Chondrocyte (in vitro differentiated cells): ENCODE data around the gene NPEPPS. TPM values are rescaled to one million over a fixed set of nuclear protein-coding genes. Genes with fewer than 3 reads are reported as not detected.

Experiments
- DNase-seq: peaks from one replicate; pipeline ENCODE4 v3.0.0; 2021; ENCODE audit warnings: mixed read lengths, low spot score
- H3K27ac Mint-ChIP-seq: one replicate; pipeline ENCODE4 v1.8.0; 2021; ENCODE audit warnings: mild to moderate bottlenecking, moderate library complexity, mixed read lengths; ENCODE audit not compliant: unreplicated experiment
- H3K27me3 Mint-ChIP-seq: 2 replicates; pipeline ENCODE4 v1.8.0; 2021; ENCODE audit warnings: low read depth, mixed read lengths
- H3K36me3 Mint-ChIP-seq: 2 replicates; pipeline ENCODE4 v1.8.0; 2021; ENCODE audit warnings: low read depth, mixed read lengths
- H3K4me1 Mint-ChIP-seq: 2 replicates; pipeline ENCODE4 v1.8.0; 2021; ENCODE audit warnings: low read depth, mild to moderate bottlenecking, mixed read lengths
- H3K4me3 Mint-ChIP-seq: one replicate; pipeline ENCODE4 v1.8.0; 2021; ENCODE audit warnings: mild to moderate bottlenecking, moderate library complexity, mixed read lengths; ENCODE audit not compliant: unreplicated experiment
- H3K9me3 Mint-ChIP-seq: 2 replicates; pipeline ENCODE4 v1.8.0; 2021; ENCODE audit warnings: low read depth, mixed read lengths
- total RNA-seq: library from RNA; stranded (reverse); gene quantifications from 3 replicates; pipeline ENCODE4 v1.2.1, GENCODE V29; 2021
- TF ChIP-seq, protein P1 (sequence below): fragments of 200-600 bp; sonication (generic); IDR thresholded peaks from 2 replicates; pipeline ENCODE4 v1.5.0; 2021; ENCODE audit warnings: antibody characterized with exemption, mild to moderate bottlenecking, moderate library complexity

Gene NPEPPS
- total RNA-seq, 1 donor from 2014 or later = 113 TPM

DNA sequence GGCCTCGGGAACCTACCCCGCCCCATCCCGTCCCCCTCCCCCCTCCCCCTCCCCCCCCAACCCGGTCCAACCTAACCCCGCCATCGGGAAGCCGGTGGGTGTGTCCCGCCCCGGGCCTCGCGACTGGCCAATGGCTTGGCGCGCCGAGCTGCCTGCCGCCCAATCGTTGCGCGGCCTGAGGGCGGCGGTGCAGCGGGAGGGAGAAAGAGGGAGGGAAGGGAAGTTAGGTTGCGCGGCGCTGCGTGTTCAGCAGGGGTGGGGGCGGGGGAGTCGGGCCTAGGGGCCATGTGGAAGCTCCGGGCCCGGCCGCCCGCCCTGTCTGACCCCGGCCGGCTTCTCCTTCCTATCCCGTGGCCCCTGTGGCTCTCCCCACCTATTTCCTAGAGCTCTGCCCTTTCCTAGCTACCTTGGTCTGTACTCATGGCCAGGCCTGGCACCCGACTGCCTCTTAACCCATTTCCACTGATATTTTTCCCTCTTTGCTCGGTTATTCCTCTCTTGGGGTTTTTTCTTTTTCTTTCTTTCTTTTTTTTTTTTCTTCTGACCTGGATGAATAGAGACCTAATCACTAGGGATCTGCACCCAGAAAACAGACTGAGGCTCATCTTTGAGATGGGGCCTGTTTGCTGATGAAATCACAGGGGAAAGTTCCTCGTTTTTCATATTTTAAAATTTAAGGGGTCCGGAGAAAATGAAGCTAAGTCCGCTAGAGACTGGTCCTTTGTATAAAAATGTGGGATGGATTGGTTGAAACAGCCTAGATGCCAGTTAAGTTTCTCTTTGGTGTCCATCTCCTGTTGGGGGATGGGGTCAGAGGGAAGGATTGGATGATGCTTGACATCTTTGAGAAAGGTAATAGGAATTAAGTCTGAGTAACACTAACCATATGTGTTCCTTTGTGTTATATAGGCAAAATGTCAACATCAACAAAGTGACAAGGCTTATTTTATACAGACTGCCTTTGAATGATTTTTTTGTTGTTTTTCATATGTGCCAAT is 119.9 kb downstream of the NPEPPS start:
- H3K36me3 Mint-ChIP-seq = peaks cover 24% of the 10 kb centered on the region
- peaks cover 56% of the 10 kb centered on the region for H3K4me1 Mint-ChIP-seq
- DNase-seq = peak; percentile 99
- TF ChIP-seq, protein P1, sequence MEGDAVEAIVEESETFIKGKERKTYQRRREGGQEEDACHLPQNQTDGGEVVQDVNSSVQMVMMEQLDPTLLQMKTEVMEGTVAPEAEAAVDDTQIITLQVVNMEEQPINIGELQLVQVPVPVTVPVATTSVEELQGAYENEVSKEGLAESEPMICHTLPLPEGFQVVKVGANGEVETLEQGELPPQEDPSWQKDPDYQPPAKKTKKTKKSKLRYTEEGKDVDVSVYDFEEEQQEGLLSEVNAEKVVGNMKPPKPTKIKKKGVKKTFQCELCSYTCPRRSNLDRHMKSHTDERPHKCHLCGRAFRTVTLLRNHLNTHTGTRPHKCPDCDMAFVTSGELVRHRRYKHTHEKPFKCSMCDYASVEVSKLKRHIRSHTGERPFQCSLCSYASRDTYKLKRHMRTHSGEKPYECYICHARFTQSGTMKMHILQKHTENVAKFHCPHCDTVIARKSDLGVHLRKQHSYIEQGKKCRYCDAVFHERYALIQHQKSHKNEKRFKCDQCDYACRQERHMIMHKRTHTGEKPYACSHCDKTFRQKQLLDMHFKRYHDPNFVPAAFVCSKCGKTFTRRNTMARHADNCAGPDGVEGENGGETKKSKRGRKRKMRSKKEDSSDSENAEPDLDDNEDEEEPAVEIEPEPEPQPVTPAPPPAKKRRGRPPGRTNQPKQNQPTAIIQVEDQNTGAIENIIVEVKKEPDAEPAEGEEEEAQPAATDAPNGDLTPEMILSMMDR = no peak
- H3K27me3 Mint-ChIP-seq = no peaks in the 10 kb centered on the region
- peak overlapping the region; percentile 98 for H3K27ac Mint-ChIP-seq
- H3K9me3 Mint-ChIP-seq = no peaks in the 10 kb centered on the region
- peak overlapping the region; percentile 98 for H3K4me3 Mint-ChIP-seq

DNA sequence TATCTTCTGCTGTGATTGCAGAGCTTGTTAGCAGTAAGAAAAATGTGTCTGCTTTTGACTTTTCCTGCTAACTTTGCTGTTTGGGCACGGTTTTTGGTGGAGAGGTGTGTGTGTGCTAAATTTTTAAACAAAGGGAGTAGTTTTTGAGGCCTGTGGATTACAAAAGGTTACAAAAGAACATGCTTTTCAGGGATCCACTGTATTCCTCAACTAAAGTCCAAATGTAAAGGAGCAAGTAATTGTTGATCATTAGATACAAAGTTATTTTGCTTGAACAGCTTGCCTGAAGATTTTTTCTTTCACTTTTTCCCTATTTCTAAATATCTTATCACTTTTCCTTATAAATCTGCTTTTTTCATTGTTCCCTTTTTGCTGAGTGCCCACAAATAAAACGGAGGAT is 120.8 kb downstream of the NPEPPS start:
- Mint-ChIP-seq H3K4me1 (peaks cover 56% of the 10 kb centered on the region), H3K4me3 (peak overlapping the region; percentile 98), H3K27ac (peak overlapping the region; percentile 34), H3K9me3 (no peaks in the 10 kb centered on the region), H3K27me3 (no peaks in the 10 kb centered on the region), H3K36me3 (peaks cover 25% of the 10 kb centered on the region)
- TF ChIP-seq, protein P1 = no peak
- no peak for DNase-seq

DNA sequence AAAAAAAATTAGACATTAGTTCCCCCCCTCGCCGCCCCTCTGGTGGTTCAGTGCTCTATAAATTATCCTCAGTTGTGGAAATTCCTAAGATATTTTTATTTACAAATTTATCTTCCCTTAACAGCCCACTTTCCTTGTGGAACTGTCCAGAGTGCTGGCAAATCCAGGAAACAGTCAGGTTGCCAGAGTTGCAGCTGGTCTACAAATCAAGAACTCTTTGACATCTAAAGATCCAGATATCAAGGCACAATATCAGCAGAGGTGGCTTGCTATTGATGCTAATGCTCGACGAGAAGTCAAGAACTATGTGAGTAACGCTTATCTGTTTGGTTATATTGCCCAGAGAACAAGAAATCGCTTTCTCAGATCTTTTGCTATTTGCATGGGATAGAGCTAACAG is 121.7 kb downstream of the NPEPPS start:
- TF ChIP-seq, protein P1 = no peak
- H3K4me1 Mint-ChIP-seq = peaks cover 56% of the 10 kb centered on the region
- H3K36me3 Mint-ChIP-seq = peaks cover 30% of the 10 kb centered on the region
- no peak for DNase-seq
- H3K9me3 Mint-ChIP-seq = no peaks in the 10 kb centered on the region
- H3K4me3 Mint-ChIP-seq = no peak overlapping the region
- no peak overlapping the region for H3K27ac Mint-ChIP-seq
- H3K27me3 Mint-ChIP-seq = no peaks in the 10 kb centered on the region

GRCh38 chr17:47653442-47653841 is 122.5 kb downstream of the NPEPPS start:
- TF ChIP-seq, protein P1 = no peak
- peaks cover 33% of the 10 kb centered on the region for H3K36me3 Mint-ChIP-seq
- no peaks in the 10 kb centered on the region for H3K9me3 Mint-ChIP-seq
- H3K4me3 Mint-ChIP-seq = no peak overlapping the region
- no peaks in the 10 kb centered on the region for H3K27me3 Mint-ChIP-seq
- DNase-seq = no peak
- H3K4me1 Mint-ChIP-seq = peaks cover 53% of the 10 kb centered on the region
- H3K27ac Mint-ChIP-seq = no peak overlapping the region

GRCh38 chr17:47654991-47655390 is 124.1 kb downstream of the NPEPPS start:
- TF ChIP-seq, protein P1 = no peak
- Mint-ChIP-seq H3K36me3 (peaks cover 40% of the 10 kb centered on the region), H3K27ac (no peak overlapping the region), H3K9me3 (no peaks in the 10 kb centered on the region), H3K27me3 (no peaks in the 10 kb centered on the region), H3K4me1 (peaks cover 43% of the 10 kb centered on the region), H3K4me3 (no peak overlapping the region)
- DNase-seq = no peak
